Measurements from ENCODE around the gene ITPRIP.

Gene ITPRIP

DNA sequence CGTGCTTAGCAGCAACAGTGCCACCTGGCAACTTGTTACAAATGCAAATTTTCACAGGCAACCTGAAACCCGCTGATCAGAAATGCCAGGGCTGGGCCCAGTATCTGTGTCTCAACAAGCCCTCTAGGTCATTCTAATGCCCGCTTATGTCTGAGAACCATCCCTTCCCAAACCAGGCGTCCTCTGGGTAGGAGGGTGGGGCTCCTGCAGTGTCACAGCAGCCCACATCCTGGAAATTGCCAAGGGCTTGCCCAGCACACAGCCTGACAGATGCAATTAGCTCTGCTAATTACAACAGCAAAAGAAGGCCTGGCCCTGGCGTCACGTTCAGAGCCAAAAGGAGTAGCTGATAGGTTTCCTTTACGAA lies 15.9 kb downstream of the ITPRIP start:
- ATAC-seq: peak; percentile 79
- Mint-ChIP-seq H3K9me3 (no peaks in the 10 kb centered on the region), H3K4me3 (peak overlapping the region; percentile 63 to 84), H3K27me3 (no peaks in the 10 kb centered on the region), H3K4me1 (peaks cover 100% of the 10 kb centered on the region), H3K27ac (peak overlapping the region; percentile 81 to 99)
- DNase-seq: peak in 1 of 2 donors; percentile 59

DNA sequence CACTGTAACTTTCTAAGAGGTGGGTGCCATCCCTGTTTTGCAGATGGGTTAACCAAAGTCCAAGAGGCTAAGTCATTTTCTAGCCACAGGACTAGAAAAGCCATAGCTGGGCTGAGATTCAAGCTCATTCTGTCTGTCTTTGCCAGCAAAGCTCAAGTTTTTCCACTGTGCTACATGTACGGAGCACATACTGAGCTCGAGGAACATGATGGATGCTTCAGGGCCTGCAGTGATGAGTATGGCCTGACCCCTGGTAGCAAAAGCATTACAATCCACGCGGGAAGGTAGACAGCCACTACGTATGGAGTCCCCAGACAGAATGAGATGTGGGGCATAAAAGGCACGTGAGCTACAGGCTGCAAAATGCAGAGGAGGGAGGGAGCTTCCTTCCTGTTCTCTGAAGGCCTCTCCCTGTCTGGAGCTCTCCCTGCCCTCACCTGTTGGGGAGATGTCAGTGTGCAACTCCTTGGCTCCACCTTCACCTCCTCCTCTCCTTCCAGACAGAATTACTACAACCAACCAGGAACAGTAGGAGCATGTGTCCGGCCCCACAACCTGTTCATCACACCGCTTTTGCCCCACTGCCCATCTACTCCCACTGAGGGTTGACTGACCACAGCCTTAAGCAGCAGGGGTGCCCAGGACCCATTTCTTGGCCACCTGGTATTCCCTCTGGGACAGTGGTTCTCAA lies 16.4 kb downstream of the ITPRIP start:
- ATAC-seq: peak; percentile 22
- peak overlapping the region; percentile 81 to 99 for H3K27ac Mint-ChIP-seq
- no peak for DNase-seq
- no peaks in the 10 kb centered on the region for H3K27me3 Mint-ChIP-seq
- H3K9me3 Mint-ChIP-seq: no peaks in the 10 kb centered on the region
- peaks cover 100% of the 10 kb centered on the region for H3K4me1 Mint-ChIP-seq
- H3K4me3 Mint-ChIP-seq: peak overlapping the region; percentile 63 to 84

DNA sequence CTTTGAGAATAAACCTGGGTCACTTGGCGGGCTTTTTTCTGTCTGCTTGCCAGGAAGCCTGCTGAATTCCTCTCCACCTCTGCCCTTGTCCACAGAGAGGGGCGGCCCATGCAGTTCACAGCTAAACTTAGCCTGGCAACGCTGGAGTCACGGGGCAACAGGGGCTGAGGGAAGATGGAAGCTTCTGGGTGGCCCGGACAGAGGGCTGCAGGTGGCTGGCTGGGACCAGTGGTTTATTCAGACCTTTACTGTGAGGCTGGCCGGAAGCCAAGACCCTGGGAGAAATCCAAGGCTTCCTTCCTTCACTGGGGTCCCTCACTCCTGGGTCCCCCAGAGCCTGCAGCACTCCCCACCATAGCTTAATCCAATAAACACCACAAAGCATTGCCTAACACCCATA lies 17.0 kb downstream of the ITPRIP start:
- DNase-seq: no peak
- no peak for ATAC-seq
- Mint-ChIP-seq H3K9me3 (no peaks in the 10 kb centered on the region), H3K27ac (peak overlapping the region in 1 of 2 donors; percentile 81), H3K4me3 (peak overlapping the region in 1 of 2 donors; percentile 84), H3K27me3 (no peaks in the 10 kb centered on the region), H3K4me1 (peaks cover 93% of the 10 kb centered on the region)

DNA sequence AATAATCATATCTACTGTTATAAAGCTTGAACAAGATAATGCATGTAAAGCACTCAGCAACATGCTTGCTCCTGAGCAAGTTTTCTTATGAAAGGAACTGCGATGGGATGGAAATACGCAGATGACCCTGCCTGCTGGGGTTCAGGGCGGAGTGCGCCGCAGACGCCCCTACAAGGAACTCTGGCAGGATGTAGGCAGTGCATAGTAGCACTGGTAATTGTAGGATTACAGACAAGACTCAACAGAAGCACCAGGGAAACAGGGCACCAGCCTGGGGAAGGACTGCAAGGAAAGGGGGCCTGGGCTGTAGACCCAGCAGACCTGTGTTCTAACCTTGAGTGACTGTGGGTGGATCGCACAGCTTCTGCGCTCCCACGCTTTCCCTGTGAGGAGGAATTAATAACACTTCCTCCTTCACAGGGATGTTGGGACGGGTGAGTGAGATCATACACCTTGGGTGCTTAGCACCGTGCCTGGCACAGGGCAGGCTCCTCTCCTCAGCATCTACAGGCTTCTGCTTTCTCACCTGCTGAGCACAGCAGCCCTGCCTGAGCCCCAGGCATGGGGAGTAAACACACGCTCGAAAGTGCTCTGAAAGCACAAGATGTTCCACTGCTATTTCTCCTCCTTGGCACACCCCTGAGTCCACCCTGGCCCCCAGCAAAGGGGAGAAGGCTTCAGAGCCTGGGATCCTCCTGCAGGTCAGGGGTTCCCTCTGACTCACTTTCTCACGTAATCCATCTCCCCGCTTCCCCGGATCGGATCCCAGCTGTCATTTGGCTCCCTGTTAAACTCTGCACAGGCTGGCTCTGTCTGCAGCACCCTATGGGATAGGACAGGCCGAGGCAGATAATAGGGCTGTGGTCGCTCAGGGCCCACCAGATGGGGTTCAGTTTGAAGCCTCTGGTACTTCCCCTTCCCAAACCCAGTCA lies 19.2 kb downstream of the ITPRIP start:
- H3K4me1 Mint-ChIP-seq: peaks cover 72% of the 10 kb centered on the region
- ATAC-seq (no peak), DNase-seq (no peak)
- H3K27me3 Mint-ChIP-seq: no peaks in the 10 kb centered on the region
- no peak overlapping the region for H3K4me3 Mint-ChIP-seq
- H3K27ac Mint-ChIP-seq: peak overlapping the region in 1 of 2 donors; percentile 82
- no peaks in the 10 kb centered on the region for H3K9me3 Mint-ChIP-seq

DNA sequence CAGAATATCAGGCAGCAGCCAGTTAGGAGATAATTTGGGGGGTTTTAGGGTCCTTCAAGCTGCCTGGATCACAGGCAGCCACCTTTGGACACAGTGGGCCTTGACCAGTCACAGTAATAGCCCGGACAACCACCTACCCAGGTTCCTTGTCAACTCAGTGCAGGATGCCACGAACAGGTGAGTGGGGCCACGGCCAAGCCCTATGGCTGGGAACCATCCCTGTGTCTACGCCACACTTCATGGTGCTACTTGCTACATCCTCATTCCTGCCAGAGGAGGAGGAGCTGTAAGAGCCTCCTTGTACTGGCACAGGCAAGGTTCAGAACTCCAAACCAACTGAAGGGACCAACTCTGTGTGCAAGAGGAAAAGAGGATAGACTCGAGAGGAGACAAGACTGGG lies 19.9 kb downstream of the ITPRIP start:
- DNase-seq: no peak
- Mint-ChIP-seq H3K27me3 (no peaks in the 10 kb centered on the region), H3K4me1 (peaks cover 64% of the 10 kb centered on the region), H3K4me3 (no peak overlapping the region), H3K9me3 (no peaks in the 10 kb centered on the region), H3K27ac (no peak overlapping the region)
- ATAC-seq: no peak

DNA sequence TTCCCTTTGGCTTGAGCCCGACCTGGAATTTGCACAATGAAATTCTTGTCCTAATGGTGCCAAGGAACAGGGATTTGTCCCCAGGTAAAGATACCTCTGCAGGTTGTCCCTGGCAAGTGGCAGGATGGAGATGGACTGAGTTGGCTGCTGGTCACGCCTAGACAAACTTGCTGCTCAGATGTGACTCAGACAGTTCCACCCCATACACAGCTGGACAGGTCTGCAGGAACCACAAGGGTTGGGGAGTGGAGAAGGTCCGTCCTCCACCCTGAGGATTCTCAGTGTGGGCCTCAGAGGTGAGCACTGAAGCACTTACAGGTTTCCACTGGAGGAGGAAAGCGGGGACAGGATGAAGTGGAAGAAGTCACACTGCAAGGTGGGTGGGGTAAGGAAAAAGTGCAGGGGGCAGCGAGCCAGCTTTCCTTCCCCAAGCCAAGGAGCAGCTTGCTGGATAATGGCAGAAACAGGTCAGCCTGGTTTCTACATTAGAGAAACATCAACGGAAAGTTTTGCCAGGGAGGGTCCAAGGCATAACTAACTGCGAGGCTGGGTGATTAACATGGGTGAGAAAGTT lies 20.5 kb downstream of the ITPRIP start:
- Mint-ChIP-seq H3K4me3 (no peak overlapping the region), H3K9me3 (no peaks in the 10 kb centered on the region), H3K27ac (no peak overlapping the region), H3K27me3 (no peaks in the 10 kb centered on the region), H3K4me1 (peaks cover 60% of the 10 kb centered on the region)
- DNase-seq (no peak), ATAC-seq (no peak)

DNA sequence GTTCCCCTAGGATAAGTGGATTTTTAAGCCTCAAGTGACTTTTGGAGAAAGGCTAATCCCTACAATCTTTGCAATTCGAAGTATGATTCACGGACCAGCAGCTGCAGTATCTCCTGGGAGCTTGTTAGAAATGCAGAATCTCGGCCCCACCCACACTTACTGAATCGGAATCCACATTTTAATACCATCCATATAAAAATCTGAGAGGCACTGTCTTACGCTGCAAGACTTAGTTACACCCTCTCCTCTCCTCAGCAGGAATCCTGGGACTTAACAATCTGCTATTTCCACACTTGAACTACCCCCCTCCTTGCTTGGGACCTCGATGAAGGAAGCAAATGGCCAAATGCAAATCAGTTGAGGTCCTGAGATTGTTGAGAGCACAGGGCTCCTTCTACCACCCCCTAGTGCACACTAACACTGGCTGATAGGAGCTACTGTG lies 21.0 kb downstream of the ITPRIP start:
- Mint-ChIP-seq H3K9me3 (no peaks in the 10 kb centered on the region), H3K4me3 (no peak overlapping the region), H3K27ac (peak overlapping the region in 1 of 2 donors; percentile 42), H3K4me1 (peaks cover 60% of the 10 kb centered on the region), H3K27me3 (no peaks in the 10 kb centered on the region)
- DNase-seq: no peak
- ATAC-seq: no peak

DNA sequence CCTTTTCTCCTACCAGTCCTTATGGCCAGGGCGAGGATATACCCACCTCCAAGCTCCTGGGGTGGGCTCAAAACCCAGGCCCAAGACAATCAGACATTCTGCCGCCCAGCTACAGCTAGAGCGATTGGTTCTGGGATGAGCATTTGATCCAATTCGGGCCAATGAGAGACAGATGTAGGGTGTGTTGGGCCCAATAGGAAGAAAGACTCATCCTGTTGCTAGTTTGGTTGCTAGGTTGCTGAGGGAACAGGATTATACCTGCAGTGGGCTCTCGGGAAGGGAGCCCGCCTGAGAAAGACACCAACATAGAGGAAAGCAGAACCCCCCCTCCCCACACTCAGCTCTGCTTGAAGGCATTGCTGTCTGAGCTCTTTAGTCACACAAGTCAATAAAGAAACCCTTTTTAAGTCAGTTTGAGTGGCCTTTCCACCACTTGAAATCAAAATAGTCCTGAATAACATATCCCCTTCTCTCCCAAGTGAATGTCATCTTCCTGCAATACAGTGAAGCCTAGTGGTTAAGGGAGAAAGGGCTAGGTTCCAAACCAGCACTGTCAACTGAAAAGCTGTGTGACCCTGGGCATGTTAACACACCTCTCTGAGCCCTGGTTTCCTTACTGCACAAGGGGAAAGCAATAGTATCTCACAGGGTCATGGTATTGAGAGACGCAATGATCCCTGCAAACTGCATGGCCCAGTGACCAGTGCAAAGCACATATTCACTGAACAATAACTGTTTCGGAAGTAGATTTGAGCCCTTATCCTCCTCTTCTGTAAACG lies 21.8 kb downstream of the ITPRIP start:
- Mint-ChIP-seq H3K4me3 (no peak overlapping the region), H3K27ac (no peak overlapping the region), H3K9me3 (no peaks in the 10 kb centered on the region), H3K27me3 (no peaks in the 10 kb centered on the region), H3K4me1 (peaks cover 59% of the 10 kb centered on the region)
- DNase-seq: no peak
- no peak for ATAC-seq

DNA sequence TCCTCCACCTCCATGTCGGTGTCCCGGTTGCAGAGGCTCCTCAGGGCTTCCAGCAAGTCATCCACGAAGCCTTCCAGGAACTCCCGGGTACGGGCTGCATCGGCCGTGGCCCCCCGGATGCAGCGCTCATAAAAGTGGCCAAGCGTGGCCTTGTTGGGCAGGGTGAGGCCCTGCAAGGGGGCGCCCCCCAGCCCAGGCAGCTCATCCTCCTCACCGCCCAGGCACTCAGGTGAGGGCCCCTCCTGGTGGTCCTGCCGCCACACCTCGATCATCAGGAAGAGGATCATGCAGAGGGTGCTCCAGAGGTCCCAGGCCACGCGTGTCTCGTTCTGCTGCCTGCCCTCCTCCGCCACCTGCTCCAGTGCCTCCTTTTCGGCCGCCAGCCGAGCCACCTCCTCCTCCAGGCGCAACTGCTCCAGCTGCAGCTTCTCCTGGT lies 22.8 kb downstream of the ITPRIP start:
- DNase-seq: no peak
- no peaks in the 10 kb centered on the region for H3K9me3 Mint-ChIP-seq
- ATAC-seq: peak; percentile 32
- H3K27ac Mint-ChIP-seq: no peak overlapping the region
- peaks cover 59% of the 10 kb centered on the region for H3K4me1 Mint-ChIP-seq
- H3K4me3 Mint-ChIP-seq: no peak overlapping the region
- H3K27me3 Mint-ChIP-seq: no peaks in the 10 kb centered on the region

DNA sequence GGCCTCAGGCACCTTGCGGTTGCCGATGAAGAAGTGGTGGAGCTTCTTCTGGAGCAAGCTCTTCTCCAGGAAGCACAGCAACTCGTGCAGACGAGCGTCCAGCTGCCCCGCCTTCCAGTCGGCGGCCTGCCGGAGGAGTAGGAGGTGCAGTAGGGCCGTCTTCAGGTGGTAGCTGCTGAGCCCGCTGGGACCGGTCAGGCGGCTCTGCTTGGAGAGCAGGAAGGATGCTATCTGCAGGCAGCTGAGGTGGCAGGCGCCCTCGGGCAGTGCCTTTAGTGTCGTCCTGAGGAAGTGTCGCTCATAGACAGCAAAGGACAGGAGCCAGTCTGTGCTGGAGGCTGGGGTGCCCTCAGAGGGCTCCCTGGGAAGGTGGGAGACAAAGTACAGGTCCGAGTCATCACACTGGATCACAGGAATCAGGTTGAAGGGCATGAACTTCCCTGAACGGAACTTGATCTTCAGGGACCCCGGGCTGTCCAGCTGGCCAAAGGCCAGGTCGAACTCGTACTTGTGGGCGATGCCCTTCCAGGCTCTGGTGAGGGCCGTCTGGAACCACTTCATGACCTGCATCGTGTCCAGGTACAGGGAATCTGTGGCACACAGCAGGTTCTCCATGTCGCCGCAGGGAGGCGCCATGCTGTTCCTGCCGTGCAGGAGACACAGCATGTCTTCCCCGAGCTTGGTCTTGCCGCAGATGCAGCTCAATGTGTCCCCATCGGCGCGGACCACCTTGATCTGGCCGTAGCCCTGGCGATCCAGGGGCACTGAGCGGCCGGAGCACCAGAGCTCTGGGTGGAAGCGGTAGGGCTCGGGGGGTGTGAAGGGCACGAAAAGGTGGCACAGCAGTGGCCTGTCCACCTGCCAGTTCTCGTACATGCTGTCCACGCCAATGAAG lies 23.4 kb downstream of the ITPRIP start:
- H3K27ac Mint-ChIP-seq: no peak overlapping the region
- no peaks in the 10 kb centered on the region for H3K27me3 Mint-ChIP-seq
- no peak overlapping the region for H3K4me3 Mint-ChIP-seq
- H3K9me3 Mint-ChIP-seq: no peaks in the 10 kb centered on the region
- DNase-seq (no peak), ATAC-seq (peak; percentile 11)
- peaks cover 59% of the 10 kb centered on the region for H3K4me1 Mint-ChIP-seq

DNA sequence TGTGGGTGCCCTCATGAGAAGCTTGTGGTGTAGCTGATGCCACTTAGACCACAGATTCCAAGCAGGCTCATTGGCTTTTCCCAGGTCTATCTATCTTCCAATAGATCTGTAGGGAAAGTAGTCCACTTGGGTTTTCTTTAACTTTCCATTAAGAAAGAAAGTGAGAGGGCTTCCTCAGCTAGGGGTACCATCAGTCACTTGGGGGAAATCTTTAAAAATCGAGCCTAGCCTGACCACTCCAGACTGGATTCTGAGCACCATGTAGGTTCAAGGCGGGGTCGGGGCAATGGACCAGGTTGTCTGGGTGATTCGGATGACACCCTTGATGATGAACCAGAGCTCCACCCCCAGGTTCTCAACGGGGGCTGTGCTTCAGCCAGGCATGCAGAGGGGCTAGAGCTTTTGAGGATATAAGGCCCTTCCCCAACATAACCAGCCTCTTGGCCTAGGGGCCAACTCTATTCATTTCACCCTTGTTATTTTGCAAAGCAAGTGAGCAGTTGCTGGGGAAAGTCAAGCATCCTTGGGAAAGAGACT lies 27.0 kb downstream of the ITPRIP start:
- H3K9me3 Mint-ChIP-seq: no peaks in the 10 kb centered on the region
- DNase-seq (no peak), ATAC-seq (no peak)
- peaks cover 65% of the 10 kb centered on the region for H3K4me1 Mint-ChIP-seq
- no peak overlapping the region for H3K4me3 Mint-ChIP-seq
- no peak overlapping the region for H3K27ac Mint-ChIP-seq
- H3K27me3 Mint-ChIP-seq: peaks cover 11% of the 10 kb centered on the region

DNA sequence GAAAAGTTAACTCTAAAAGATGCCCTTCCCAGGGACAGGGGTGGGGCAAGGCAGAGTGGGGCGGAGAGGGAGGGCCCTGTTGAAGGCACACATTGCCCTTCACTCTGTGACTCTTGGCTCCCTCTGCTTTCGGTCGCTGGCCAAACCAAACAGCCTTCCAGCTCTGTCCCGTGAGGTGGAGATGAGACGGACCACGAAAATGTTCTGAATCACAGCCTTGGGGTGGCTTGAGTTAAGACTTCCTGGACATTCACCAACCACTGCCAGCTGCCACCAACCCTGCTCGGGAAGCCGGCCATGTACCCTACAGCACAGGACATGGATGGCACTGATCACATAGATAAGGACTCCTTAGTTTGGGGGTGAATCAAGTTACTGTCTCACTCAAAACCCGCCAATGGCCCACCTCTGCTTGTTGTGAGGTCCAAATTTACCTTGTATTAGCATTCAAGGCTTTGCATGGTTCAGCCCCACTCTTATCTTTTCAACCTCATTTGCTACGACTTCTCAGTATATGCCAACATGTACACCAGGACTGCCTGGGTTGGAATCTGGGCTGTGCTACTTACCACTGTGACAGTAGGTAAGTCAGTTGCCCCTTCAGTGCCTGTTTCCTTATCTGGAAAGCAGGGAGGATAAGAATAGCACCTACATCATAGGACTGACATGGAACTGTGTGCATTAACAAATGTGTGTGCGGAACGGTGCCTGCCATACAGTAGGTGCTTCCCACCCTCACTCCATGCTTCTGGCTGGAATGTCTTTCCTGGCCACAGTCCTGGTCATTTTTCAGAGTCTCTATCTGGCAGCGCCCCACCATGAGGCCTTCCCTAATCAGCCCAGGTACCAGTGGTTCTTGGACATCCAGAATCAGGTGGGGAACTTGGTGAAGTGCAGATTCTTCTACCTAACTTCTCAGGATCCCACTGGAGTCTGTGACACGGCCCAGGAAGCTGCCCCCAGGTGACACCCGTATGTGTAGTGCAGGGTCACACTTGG lies 28.0 kb downstream of the ITPRIP start:
- Mint-ChIP-seq H3K4me3 (peak overlapping the region in 1 of 2 donors; percentile 24), H3K27me3 (peaks cover 18% of the 10 kb centered on the region), H3K27ac (peak overlapping the region in 1 of 2 donors; percentile 30), H3K4me1 (peaks cover 74% of the 10 kb centered on the region), H3K9me3 (no peaks in the 10 kb centered on the region)
- DNase-seq (no peak), ATAC-seq (no peak)

DNA sequence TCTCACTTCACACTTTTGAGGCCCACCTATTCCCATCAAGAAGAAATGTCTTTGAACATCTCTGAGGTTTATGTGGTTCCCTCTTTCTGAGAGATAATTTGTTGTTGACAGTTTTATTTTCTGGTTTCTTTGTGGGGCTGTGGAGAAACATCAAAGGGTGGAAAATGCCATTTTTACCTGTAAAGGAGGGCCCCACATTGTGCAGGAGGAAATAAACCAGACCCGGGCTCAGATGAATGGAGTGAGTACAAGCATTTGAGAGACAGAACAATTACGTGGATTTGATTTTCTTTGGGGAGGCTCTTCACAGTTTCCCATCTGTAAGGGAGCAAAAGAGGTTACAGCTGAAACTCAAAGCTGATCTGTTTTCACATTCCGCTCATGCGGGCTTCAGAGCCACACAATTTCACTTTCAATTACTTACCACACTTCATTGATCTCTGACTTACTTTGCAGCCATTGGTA lies 29.8 kb downstream of the ITPRIP start:
- H3K9me3 Mint-ChIP-seq: peaks cover 1 to 3% of the 10 kb centered on the region in 2 donors
- H3K27me3 Mint-ChIP-seq: peaks cover 18% of the 10 kb centered on the region
- DNase-seq (peak; percentile 53 to 67), ATAC-seq (peak; percentile 88)
- H3K27ac Mint-ChIP-seq: peak overlapping the region; percentile 4 to 92
- H3K4me3 Mint-ChIP-seq: peak overlapping the region; percentile 30 to 68
- H3K4me1 Mint-ChIP-seq: peaks cover 89% of the 10 kb centered on the region

Measured in stimulated activated naive CD8-positive, alpha-beta T cell treated with anti-CD3 and anti-CD28 coated beads, Interleukin-15, amount 100 ng/mL, for 72 hours (primary cell).